GM18526 (cell line): ENCODE data around the gene EFCAB11.

Experiments
- POLR2A ChIP-seq: IDR thresholded peaks from 3 replicates; pipeline ENCODE4 v1.6.1; 2011; ENCODE audit not compliant: insufficient read length; ENCODE audit errors: extremely low read depth

The EFCAB11 gene

GRCh38 chr14:89797148-89797547 is 157.4 kb downstream of the EFCAB11 start:
- no peak for TF ChIP-seq POLR2A

GRCh38 chr14:89794096-89794495 is 160.4 kb downstream of the EFCAB11 start:
- TF ChIP-seq POLR2A, result no peak

DNA sequence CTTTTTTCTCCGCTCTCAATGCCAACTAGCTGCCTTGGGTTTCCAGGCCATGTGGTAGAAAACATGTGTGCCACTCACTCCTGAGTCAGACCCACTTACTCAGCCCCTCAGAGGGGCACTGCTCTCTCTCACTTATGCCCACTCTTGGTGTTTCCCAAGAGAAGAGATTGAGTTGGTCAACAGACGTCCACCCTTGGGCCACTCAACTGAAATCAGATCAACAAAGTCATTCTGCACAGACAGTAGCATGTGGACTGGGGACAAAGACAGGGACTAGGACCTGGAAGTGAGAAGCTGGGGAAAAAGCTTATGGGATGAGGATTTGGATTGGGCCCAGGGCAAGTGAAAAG is 161.2 kb downstream of the EFCAB11 start:
- no peak for TF ChIP-seq POLR2A

GRCh38 chr14:89792489-89793366 is 161.8 kb downstream of the EFCAB11 start:
- no peak for TF ChIP-seq POLR2A

DNA sequence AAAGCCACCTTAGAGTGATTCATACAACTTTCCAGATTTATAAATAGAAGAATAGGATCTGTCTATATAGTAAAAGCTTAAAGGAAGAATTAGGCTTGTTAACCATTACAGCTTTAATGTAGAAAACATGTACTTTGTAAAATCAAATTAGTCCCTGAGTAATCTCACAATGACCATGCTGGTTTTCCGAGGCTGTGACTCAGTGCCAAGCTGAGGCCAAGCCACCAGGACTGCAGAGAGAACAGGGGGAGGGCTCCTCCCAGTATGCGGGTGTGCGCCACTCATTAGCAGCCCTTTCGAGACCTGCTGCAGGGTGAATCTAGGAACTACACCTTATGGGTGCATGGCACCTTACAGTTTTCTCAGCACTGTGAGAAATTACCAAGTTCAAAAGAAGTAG is 167.0 kb downstream of the EFCAB11 start:
- TF ChIP-seq POLR2A, result no peak

GRCh38 chr14:89781046-89781445 is 173.5 kb downstream of the EFCAB11 start:
- no peak for TF ChIP-seq POLR2A

DNA sequence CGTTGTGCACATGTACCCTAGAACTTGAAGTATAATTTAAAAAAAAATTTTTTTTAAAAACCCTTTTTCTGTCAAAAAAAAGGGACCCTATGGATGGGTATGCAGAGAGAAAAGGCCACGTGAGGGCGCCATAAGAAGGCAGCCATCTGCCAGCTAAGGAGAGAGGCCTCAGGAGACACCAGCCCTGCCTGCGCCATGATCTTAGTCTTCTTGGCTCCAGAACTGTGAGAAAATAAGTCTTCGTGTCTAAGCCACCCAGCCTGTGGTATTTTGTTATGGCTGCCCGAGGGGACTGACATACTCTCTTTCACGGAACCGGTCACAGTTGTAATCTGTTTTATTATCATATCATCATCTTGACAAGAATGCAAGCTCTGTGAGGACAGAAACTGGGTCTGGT is 174.8 kb downstream of the EFCAB11 start:
- TF ChIP-seq POLR2A, result no peak

DNA sequence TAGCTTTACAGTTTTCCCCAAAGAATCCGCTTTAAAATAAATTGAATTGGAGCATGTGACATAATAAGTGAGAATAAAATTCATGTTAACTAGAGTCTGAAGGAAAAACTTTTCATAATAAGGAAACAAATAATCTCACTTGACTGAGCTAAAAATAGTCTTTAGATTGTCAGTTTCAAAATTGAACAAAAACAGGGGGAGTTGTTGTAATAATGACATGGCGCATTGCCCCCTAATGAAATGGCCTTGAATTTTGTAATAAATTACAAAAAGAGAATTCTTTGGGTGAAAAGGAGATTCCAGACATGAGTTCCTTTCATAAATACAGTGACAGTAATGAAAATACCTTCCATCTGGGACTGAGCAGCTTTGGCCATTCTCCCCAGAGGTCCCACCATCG is 178.6 kb downstream of the EFCAB11 start:
- no peak for TF ChIP-seq POLR2A

DNA sequence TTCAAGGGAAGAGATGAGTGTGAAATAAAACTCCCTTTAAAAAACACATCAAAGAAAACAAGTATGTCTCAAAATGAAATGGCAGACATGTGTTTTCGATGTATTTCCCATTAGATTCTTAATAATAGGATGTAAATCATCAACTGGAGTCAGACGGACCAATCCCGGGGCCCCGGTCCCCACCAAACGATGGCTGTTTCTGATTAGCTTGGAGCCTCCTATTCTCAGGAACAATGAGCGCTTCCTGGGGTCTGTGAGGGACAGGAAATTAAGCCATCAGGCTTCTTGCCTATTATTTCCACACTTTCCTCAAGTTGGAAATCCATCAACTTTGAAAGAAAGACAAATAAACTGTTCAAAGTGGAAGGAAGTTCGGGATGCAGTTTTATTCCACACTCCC is 179.4 kb downstream of the EFCAB11 start:
- no peak for TF ChIP-seq POLR2A

DNA sequence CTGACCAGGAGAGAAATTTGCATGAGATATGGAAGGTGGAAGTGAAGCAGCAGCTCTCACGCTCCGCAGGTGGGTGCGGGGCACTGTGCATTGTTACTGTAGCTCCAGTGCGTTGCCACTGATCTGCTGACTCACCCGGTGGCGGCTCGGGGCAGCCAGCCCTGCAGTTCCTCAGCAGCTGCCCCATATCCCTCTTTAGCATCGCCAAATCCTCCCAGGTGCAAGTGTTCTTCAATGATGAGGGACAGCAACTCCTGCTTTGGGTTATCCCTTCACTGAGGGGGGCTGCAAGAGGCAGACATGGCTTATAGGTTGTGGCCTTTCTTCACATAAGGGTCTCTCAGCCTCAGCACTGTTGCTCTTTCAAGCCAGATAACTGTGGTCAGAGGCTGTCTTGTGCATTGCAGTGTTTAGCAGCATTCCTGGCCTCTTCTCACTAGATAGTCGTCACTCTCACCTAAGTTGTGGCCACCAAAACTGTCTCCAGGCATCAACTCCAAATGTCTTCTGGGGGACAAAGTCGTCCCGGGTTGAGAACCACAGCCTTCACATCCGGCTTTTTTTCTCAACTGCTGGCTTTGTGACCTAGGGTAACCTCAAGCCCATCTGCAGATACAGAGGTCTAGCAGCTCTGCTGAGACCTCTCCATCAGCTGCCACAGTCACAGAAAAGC is 180.8 kb downstream of the EFCAB11 start:
- peak; percentile 34 for TF ChIP-seq POLR2A

DNA sequence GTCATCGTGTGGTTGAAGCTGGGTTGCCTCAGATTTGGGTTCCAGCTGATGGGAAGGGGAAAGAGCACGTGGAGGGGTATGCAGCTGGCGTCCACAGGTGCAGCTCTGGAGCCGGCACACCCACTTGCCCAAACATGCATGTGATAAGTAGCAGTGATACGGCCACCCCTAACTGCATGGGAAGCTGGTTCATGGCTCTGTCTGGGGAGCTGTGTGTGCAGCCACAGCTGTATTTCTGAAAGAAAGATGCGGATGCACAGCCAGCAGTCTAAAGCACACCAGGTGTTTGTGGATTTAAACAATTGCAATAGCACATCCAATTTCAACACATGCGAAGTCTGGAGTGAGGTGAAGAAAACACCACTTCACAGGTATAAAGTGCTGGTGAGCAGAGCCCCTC is 181.4 kb downstream of the EFCAB11 start:
- no peak for TF ChIP-seq POLR2A

DNA sequence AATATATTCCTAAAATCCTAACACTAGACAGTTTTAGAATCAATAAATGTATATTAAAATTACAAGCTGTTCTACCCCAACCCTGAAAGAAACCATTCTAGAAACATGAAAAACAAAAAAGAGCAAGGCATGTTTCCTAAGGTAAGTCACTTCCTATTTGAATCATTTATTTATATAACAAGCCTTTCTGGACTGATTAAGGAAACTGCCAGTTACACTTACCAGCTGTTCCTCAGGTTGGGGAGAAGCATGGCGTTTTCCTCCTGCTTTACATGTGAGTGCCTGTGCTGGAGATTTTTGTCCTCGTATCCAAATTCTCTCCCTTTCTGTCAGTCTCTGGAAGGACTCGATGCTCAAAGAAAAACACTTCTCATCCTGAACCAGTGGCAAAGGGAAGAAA is 183.3 kb downstream of the EFCAB11 start:
- no peak for TF ChIP-seq POLR2A

GRCh38 chr14:89767861-89768268 is 186.7 kb downstream of the EFCAB11 start:
- TF ChIP-seq POLR2A, result no peak

DNA sequence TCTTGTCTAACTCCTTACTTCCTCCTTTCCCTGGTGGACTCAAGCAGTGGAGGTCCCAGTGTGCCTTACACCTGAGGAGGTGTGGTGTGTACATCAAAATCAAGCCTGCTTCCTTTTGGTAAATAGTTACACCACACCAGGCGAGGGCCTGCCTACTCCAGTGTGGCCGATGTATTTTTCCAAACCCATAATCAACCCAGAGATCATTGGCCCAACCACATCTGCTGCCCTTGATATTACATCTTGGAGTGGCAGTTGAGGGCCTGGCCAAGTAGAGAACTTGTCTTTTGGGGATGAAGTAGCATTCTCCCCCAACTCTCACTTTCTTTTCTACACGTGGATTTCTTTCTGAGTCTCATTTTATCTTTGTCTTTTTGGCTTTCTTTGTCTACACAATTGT is 187.4 kb downstream of the EFCAB11 start:
- no peak for TF ChIP-seq POLR2A

DNA sequence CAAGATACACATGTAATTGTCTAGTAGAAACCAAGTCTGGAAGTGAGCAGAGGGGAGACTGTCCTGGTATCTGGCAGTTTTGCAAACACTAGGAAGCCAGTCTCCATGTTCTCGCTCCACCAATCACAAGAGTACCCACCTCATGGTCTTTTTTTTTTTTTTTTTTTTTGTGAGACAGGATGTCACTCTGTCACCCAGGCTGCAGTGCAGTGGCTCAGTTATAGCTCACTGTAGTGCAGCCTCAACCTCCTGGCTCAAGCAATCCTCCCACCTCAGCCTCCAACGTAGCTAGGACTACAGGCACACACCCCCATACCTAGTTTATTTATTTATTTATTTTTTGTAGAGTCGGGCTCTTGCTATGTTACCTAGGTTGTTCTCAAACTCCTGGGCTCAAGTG is 189.2 kb downstream of the EFCAB11 start:
- TF ChIP-seq POLR2A, result no peak

DNA sequence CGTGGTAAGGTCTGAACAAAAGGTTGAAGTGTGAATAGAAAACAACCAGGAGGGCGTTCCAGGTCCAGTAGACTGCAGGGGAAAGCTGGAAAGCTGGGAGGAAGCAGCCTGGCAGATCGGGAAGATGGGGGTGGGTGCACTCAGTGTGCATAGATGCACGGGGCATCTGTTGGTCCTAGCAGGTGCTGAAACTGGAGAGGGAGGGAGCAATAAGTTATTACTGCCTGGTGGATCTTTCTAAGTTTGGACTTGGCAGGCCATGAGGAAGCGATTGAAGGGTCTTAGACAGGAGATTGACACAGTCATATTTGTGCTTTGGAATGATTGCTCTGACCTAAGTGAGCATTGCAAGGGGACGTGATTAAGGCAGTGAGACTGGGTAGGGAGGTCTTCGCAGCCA is 194.4 kb downstream of the EFCAB11 start:
- no peak for TF ChIP-seq POLR2A
